ENCODE data around the gene MPP2. TPM values are rescaled to one million over a fixed set of nuclear protein-coding genes. Genes with fewer than 3 reads are reported as not detected.
"Not testable (repeated sequence)": the region's sequence is repeated elsewhere in the genome, so short reads cannot be mapped to it uniquely, and the experiment has no call there.

The MPP2 gene
- total and polyA plus RNA-seq, 9 of the 15 experiments (the other 6 are each of a cell fraction or from before 2014, with no cell fraction given) = 0.04 to 1.0 (median 0.24) TPM

GRCh38 chr17:43842091-43842974 is 65.0 kb downstream of the MPP2 start:
- H3K9me1 ChIP-seq (ENCODE audit: control insufficient read depth, insufficient read depth, low read length); H3K27ac ChIP-seq (ENCODE audit: extremely low read depth, low read depth, low read length); H3K79me2 ChIP-seq (ENCODE audit: control insufficient read depth, insufficient read depth, low read length); H3K27me3 ChIP-seq (ENCODE audit: control insufficient read depth in 2 of 2, insufficient read depth in 2 of 2, low read length in 2 of 2); H4K20me1 ChIP-seq (replicated peaks; ENCODE audit: control insufficient read depth, insufficient read depth, low read length); H3K4me3 ChIP-seq; H3K9ac ChIP-seq (ENCODE audit: insufficient read depth in 1 of 2, low read depth in 2 of 2, low read length in 2 of 2); H3K36me3 ChIP-seq (ENCODE audit: control insufficient read depth, insufficient read depth, low read length); CTCF ChIA-PET (ENCODE audit: low intra/inter-chr PET ratio); in situ Hi-C loops (cut with MboI); BruUV-seq (replicated peaks); H3K9me3 ChIP-seq (replicated peaks; ENCODE audit: control insufficient read depth, insufficient read depth, low read depth, low read length); TF ChIP-seq PBX2 (CRISPR knock-in tag; IDR thresholded peaks at IDR 0.05; ENCODE audit: low read depth): not testable (repeated sequence)
- peak overlapping the region; percentile 68 for H3K4me2 ChIP-seq (ENCODE audit: insufficient read depth, low read length)
- TF ChIP-seq MXI1 (IDR thresholded peaks at IDR 0.05; ENCODE audit: low read depth, low read length) (0 out of 2 replicates have a peak, but pooled peaks have one; percentile 24), MNT (conservative IDR thresholded peaks at IDR 0.05) (peak in 1 of 2 experiments; percentile 41; a peak in 1 of 4 replicates), MEIS2 (IDR thresholded peaks at IDR 0.05; ENCODE audit: partially characterized antibody) (peak; percentile 90), PBX2 (tag; conservative IDR thresholded peaks at IDR 0.05; ENCODE audit: low read depth) (peak; percentile 87), SAFB (IDR thresholded peaks at IDR 0.05; ENCODE audit: borderline replicate concordance, low read depth, low read length) (peak; percentile 92), MBD2 (IDR thresholded peaks at IDR 0.05; ENCODE audit: borderline replicate concordance, low read depth) (peak; percentile 18), PKNOX1 (IDR thresholded peaks at IDR 0.05) (peak; percentile 86)
- WGBS (ENCODE audit: insufficient coverage, low coverage, missing lambda C conversion rate) = 3% methylated on average over 31 of the region's 54 CpGs
- H3K4me1 ChIP-seq (replicated peaks in 1 of 2; ENCODE audit: control insufficient read depth in 2 of 2, insufficient read depth in 2 of 2, low read length in 2 of 2) = peaks cover 16 to 22% of the 10 kb centered on the region in 2 experiments
- H2AFZ ChIP-seq (ENCODE audit: low read depth, low read length) = peak overlapping the region; percentile 68
- FAIRE-seq (peak; percentile 71), ATAC-seq (peak; percentile 48), DNase-seq (ENCODE audit: extremely low read depth in 1 of 4, low spot score in 3 of 4) (peak in 3 of 4 experiments; percentile 49 to 68 (median 66))
- POLR2A ChIA-PET = interaction anchor here (1.0 kb wide), 1 partner anchor 30 kb away, joined by 3 read pairs; no protein-coding TSS in a partner anchor
- intact Hi-C loops (cut with micrococcal nuclease) = loop anchor here (10.0 kb wide), 1 partner anchor 148 kb away; no protein-coding TSS in a partner anchor

Measured in K562 (cell line).